ENCODE measurements around the gene TIRAP. TPM values are rescaled to one million over a fixed set of nuclear protein-coding genes. Genes with fewer than 3 reads are reported as not detected.

TIRAP gene
- polyA plus RNA-seq, 1 of the 3 experiments (the other 2 are of a cell fraction) = 5.5 TPM

- H3K9ac ChIP-seq = peak overlapping the region; percentile 44; the same call in 1 of the 2 replicates
- H3K79me2 ChIP-seq (ENCODE audit: insufficient read depth) = peaks cover 3% of the 10 kb centered on the region; the same call in 1 of the 2 replicates
- peaks cover 0 to 5% of the 10 kb centered on the region in 2 experiments for H3K36me3 ChIP-seq (replicated peaks in 1 of 2; ENCODE audit: control insufficient read depth in 1 of 2, insufficient read depth in 2 of 2, low read length in 1 of 2)
- H4K20me1 ChIP-seq (ENCODE audit: insufficient read depth) = no peaks in the 10 kb centered on the region
- H3K27me3 ChIP-seq (ENCODE audit: insufficient read depth) = no peaks in the 10 kb centered on the region
- 60% methylated on average over 9 of the region's 9 CpGs for WGBS (ENCODE audit: low lambda C conversion rate)
- H3F3A ChIP-seq (replicated peaks; ENCODE audit: insufficient read depth) = peaks cover 25% of the 10 kb centered on the region
- CTCF ChIA-PET = interaction anchor here (0.9 to 2.5 kb wide), 7 partner anchors 9 to 672 kb away, joined by 3 to 33 read pairs (median 5); no protein-coding TSS in a partner anchor
- H3K9me2 ChIP-seq = no peaks in the 10 kb centered on the region
- H3K9me3 ChIP-seq = no peaks in the 10 kb centered on the region
- H3K4me3 ChIP-seq (ENCODE audit: low read depth in 2 of 2, low read length in 1 of 2) = no peak overlapping the region
- H3K4me1 ChIP-seq (ENCODE audit: control insufficient read depth in 1 of 2, insufficient read depth in 2 of 2, low read depth in 1 of 2, low read length in 1 of 2) = peaks cover 24 to 26% of the 10 kb centered on the region in 2 experiments
- H2AFZ ChIP-seq (ENCODE audit: low read depth) = peak overlapping the region; percentile 66
- POLR2A ChIA-PET = interaction anchor here (0.8 kb wide), 1 partner anchor 12 kb away, joined by 3 read pairs; no protein-coding TSS in a partner anchor
- peak overlapping the region; percentile 67 for H3K4me2 ChIP-seq
- DNase-seq = peak; percentile 46
- H3K27ac ChIP-seq (ENCODE audit: low read depth in 2 of 2, low read length in 1 of 2) = peak overlapping the region; percentile 78 to 91
- TF ChIP-seq SMC3 (IDR thresholded peaks at IDR 0.05; ENCODE audit: low read depth, low read length) = no peak
- TF ChIP-seq TCF12 (IDR thresholded peaks at IDR 0.05) = peak; percentile 93
- no peak for TF ChIP-seq GATA2 (CRISPR knock-in tag; IDR thresholded peaks at IDR 0.05)
- TF ChIP-seq SIN3A (IDR thresholded peaks at IDR 0.05; ENCODE audit: borderline replicate concordance, low read depth, low read length) = peak; percentile 75; the same call in 1 of the 2 replicates
- TF ChIP-seq ZBTB33 (IDR thresholded peaks at IDR 0.05; ENCODE audit: borderline replicate concordance, low read depth) = no peak
- TF ChIP-seq EP300 (IDR thresholded peaks at IDR 0.05; ENCODE audit: borderline replicate concordance in 1 of 2, low read depth in 1 of 2, low read length in 1 of 2) = peak; percentile 13 to 52; a peak in 1 of 4 replicates
- no peak for TF ChIP-seq USF1 (IDR thresholded peaks at IDR 0.05; ENCODE audit: borderline replicate concordance, low read depth)
- TF ChIP-seq NRF1 (IDR thresholded peaks at IDR 0.05; ENCODE audit: low read depth, low read length) = no peak
- TF ChIP-seq USF2 (IDR thresholded peaks at IDR 0.05; ENCODE audit: borderline replicate concordance, low read depth, low read length) = no peak
- TF ChIP-seq MEF2A (IDR thresholded peaks at IDR 0.05; ENCODE audit: borderline replicate concordance, low read depth) = no peak
- TF ChIP-seq YY1 (IDR thresholded peaks at IDR 0.05; ENCODE audit: low read depth) = peak; percentile 40; the same call in 1 of the 2 replicates
- no peak for TF ChIP-seq RFX5 (IDR thresholded peaks at IDR 0.05; ENCODE audit: low read length)
- no peak for TF ChIP-seq CTCF (IDR thresholded peaks at IDR 0.05)
- 0 out of 2 replicates have a peak, but pooled peaks have one; percentile 10 for TF ChIP-seq PBX3 (IDR thresholded peaks at IDR 0.05)
- no peak for TF ChIP-seq RCOR1 (IDR thresholded peaks at IDR 0.05; ENCODE audit: low read length)
- peak; percentile 55; the same call in 1 of the 2 replicates for TF ChIP-seq FOSL2 (IDR thresholded peaks at IDR 0.05; ENCODE audit: borderline replicate concordance, low read depth)
- TF ChIP-seq TAF1 (IDR thresholded peaks at IDR 0.05; ENCODE audit: borderline replicate concordance, low read depth, low read length) = no peak
- TF ChIP-seq IRF3 (IDR thresholded peaks at IDR 0.05; ENCODE audit: low read depth, low read length) = no peak
- TF ChIP-seq MXI1 (IDR thresholded peaks at IDR 0.05; ENCODE audit: low read depth, low read length) = 0 out of 2 replicates have a peak, but pooled peaks have one; percentile 32
- no peak; the same call in 1 of the 2 replicates for TF ChIP-seq RXRA (IDR thresholded peaks at IDR 0.05; ENCODE audit: borderline replicate concordance, low read depth)
- no peak for TF ChIP-seq TEAD4 (IDR thresholded peaks at IDR 0.05; ENCODE audit: borderline replicate concordance, insufficient read depth)
- TF ChIP-seq CHD2 (IDR thresholded peaks at IDR 0.05; ENCODE audit: low read length, partially characterized antibody) = no peak
- 0 out of 2 replicates have a peak, but pooled peaks have one; percentile 41 for TF ChIP-seq FOXM1 (IDR thresholded peaks at IDR 0.05; ENCODE audit: low read depth)
- no peak for TF ChIP-seq EZH2phosphoT487 (IDR thresholded peaks at IDR 0.05; ENCODE audit: borderline replicate concordance, low read depth)
These were observed 35.9 kb downstream of the TIRAP start for GRCh38 chr11:126318574-126319373.
